ENCODE results near the gene LIN37. TPM values are rescaled to one million over a fixed set of nuclear protein-coding genes. Genes with fewer than 3 reads are reported as not detected.

LIN37 gene
- total RNA-seq, 1 experiment from 2014 or later = 6.4 TPM

- TF ChIP-seq FOXK1 (CRISPR knock-in tag; IDR thresholded peaks at IDR 0.05) (no peak), NR1H2 (CRISPR knock-in tag; IDR thresholded peaks at IDR 0.05) (no peak), OVOL2 (CRISPR knock-in tag; IDR thresholded peaks at IDR 0.05; ENCODE audit: borderline replicate concordance) (no peak), MLX (CRISPR knock-in tag; IDR thresholded peaks at IDR 0.05) (no peak), ZNF671 (CRISPR knock-in tag; IDR thresholded peaks at IDR 0.05) (no peak)
- ChIA-PET CTCF (interaction anchor here (0.6 to 1.0 kb wide), 2 partner anchors 27 to 100 kb away, joined by 3 read pairs; no protein-coding TSS in a partner anchor), POLR2A (interaction anchor here (0.7 kb wide), 1 partner anchor 162 kb away, joined by 3 read pairs; no protein-coding TSS in a partner anchor)
- Mint-ChIP-seq H3K9me3 (no peaks in the 10 kb centered on the region), H3K27ac (no peak overlapping the region), H3K36me3 (peaks cover 28% of the 10 kb centered on the region), H3K27me3 (ENCODE audit: low read depth) (no peaks in the 10 kb centered on the region), H3K4me3 (no peak overlapping the region), H3K4me1 (peaks cover 16% of the 10 kb centered on the region)
- ATAC-seq (no peak), DNase-seq (ENCODE audit: low spot score) (no peak)
These were observed 28.2 kb upstream of the LIN37 start for GRCh38 chr19:35720163-35720524.

DNA sequence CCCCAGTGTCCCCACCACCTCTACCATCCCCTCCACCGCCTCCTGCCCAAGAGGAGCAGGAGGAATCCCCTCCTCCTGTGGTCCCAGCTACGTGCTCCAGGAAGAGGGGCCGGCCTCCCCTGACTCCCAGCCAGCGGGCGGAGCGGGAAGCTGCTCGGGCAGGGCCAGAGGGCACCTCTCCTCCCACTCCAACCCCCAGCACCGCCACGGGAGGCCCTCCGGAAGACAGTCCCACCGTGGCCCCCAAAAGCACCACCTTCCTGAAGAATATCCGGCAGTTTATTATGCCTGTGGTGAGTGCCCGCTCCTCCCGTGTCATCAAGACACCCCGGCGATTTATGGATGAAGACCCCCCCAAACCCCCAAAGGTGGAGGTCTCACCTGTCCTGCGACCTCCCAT, 27.7 kb upstream of the LIN37 start:
- CTCF ChIA-PET = interaction anchor here (0.6 to 1.0 kb wide), 2 partner anchors 28 to 99 kb away, joined by 3 read pairs; no protein-coding TSS in a partner anchor
- no peak overlapping the region for H3K4me3 Mint-ChIP-seq
- ATAC-seq = no peak

DNA sequence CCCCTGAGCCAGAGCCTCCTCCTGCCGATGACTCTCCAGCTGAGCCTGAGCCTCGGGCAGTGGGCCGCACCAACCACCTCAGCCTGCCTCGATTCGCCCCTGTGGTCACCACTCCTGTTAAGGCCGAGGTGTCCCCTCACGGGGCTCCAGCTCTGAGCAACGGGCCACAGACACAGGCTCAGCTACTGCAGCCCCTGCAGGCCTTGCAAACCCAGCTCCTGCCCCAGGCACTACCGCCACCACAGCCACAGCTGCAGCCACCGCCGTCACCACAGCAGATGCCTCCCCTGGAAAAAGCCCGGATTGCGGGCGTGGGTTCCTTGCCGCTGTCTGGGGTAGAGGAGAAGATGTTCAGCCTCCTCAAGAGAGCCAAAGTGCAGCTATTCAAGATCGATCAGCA, 27.0 kb upstream of the LIN37 start:
- Mint-ChIP-seq H3K27ac (no peak overlapping the region), H3K36me3 (peaks cover 41% of the 10 kb centered on the region), H3K27me3 (ENCODE audit: low read depth) (no peaks in the 10 kb centered on the region), H3K9me3 (no peaks in the 10 kb centered on the region), H3K4me3 (no peak overlapping the region), H3K4me1 (peaks cover 6% of the 10 kb centered on the region)
- DNase-seq (ENCODE audit: low spot score) (no peak), ATAC-seq (no peak)
- ChIA-PET CTCF (no interaction called here), POLR2A (no interaction called here)
- TF ChIP-seq, protein P1, sequence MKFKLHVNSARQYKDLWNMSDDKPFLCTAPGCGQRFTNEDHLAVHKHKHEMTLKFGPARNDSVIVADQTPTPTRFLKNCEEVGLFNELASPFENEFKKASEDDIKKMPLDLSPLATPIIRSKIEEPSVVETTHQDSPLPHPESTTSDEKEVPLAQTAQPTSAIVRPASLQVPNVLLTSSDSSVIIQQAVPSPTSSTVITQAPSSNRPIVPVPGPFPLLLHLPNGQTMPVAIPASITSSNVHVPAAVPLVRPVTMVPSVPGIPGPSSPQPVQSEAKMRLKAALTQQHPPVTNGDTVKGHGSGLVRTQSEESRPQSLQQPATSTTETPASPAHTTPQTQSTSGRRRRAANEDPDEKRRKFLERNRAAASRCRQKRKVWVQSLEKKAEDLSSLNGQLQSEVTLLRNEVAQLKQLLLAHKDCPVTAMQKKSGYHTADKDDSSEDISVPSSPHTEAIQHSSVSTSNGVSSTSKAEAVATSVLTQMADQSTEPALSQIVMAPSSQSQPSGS (CRISPR knock-in tag; IDR thresholded peaks at IDR 0.05; ENCODE audit: borderline replicate concordance, low read depth) = no peak
- TF ChIP-seq ZBTB21 (CRISPR knock-in tag; IDR thresholded peaks at IDR 0.05; ENCODE audit: borderline replicate concordance) = no peak
- TF ChIP-seq TP53 (CRISPR knock-in tag; IDR thresholded peaks at IDR 0.05) = no peak
- TF ChIP-seq, protein P2, sequence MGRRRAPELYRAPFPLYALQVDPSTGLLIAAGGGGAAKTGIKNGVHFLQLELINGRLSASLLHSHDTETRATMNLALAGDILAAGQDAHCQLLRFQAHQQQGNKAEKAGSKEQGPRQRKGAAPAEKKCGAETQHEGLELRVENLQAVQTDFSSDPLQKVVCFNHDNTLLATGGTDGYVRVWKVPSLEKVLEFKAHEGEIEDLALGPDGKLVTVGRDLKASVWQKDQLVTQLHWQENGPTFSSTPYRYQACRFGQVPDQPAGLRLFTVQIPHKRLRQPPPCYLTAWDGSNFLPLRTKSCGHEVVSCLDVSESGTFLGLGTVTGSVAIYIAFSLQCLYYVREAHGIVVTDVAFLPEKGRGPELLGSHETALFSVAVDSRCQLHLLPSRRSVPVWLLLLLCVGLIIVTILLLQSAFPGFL (CRISPR knock-in tag; IDR thresholded peaks at IDR 0.05; ENCODE audit: borderline replicate concordance) = no peak
- no peak for TF ChIP-seq ZNF671 (CRISPR knock-in tag; IDR thresholded peaks at IDR 0.05)
- no peak for TF ChIP-seq IRF1 (CRISPR knock-in tag; IDR thresholded peaks at IDR 0.05)
- TF ChIP-seq ZNF138 (CRISPR knock-in tag; conservative IDR thresholded peaks at IDR 0.05) = no peak
- TF ChIP-seq, protein P3, sequence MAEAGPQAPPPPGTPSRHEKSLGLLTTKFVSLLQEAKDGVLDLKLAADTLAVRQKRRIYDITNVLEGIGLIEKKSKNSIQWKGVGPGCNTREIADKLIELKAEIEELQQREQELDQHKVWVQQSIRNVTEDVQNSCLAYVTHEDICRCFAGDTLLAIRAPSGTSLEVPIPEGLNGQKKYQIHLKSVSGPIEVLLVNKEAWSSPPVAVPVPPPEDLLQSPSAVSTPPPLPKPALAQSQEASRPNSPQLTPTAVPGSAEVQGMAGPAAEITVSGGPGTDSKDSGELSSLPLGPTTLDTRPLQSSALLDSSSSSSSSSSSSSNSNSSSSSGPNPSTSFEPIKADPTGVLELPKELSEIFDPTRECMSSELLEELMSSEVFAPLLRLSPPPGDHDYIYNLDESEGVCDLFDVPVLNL (CRISPR knock-in tag; IDR thresholded peaks at IDR 0.05; ENCODE audit: borderline replicate concordance, low read depth) = no peak
- TF ChIP-seq NR1H2 (CRISPR knock-in tag; IDR thresholded peaks at IDR 0.05) = no peak
- TF ChIP-seq ZNF423 (CRISPR knock-in tag; IDR thresholded peaks at IDR 0.05) = no peak
- TF ChIP-seq, protein P4, sequence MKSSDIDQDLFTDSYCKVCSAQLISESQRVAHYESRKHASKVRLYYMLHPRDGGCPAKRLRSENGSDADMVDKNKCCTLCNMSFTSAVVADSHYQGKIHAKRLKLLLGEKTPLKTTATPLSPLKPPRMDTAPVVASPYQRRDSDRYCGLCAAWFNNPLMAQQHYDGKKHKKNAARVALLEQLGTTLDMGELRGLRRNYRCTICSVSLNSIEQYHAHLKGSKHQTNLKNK (CRISPR knock-in tag; IDR thresholded peaks at IDR 0.05) = no peak
- no peak for TF ChIP-seq NR2C2 (CRISPR knock-in tag; IDR thresholded peaks at IDR 0.05)
- no peak for TF ChIP-seq E2F5 (CRISPR knock-in tag; IDR thresholded peaks at IDR 0.05)
- TF ChIP-seq, protein P5, sequence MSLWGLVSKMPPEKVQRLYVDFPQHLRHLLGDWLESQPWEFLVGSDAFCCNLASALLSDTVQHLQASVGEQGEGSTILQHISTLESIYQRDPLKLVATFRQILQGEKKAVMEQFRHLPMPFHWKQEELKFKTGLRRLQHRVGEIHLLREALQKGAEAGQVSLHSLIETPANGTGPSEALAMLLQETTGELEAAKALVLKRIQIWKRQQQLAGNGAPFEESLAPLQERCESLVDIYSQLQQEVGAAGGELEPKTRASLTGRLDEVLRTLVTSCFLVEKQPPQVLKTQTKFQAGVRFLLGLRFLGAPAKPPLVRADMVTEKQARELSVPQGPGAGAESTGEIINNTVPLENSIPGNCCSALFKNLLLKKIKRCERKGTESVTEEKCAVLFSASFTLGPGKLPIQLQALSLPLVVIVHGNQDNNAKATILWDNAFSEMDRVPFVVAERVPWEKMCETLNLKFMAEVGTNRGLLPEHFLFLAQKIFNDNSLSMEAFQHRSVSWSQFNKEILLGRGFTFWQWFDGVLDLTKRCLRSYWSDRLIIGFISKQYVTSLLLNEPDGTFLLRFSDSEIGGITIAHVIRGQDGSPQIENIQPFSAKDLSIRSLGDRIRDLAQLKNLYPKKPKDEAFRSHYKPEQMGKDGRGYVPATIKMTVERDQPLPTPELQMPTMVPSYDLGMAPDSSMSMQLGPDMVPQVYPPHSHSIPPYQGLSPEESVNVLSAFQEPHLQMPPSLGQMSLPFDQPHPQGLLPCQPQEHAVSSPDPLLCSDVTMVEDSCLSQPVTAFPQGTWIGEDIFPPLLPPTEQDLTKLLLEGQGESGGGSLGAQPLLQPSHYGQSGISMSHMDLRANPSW (CRISPR knock-in tag; conservative IDR thresholded peaks at IDR 0.05; ENCODE audit: low read depth) = no peak

More for the DNA sequence above, 27.7 kb upstream of the LIN37 start:
- Mint-ChIP-seq H3K9me3 (no peaks in the 10 kb centered on the region), H3K27ac (no peak overlapping the region), H3K4me1 (peaks cover 13% of the 10 kb centered on the region), H3K27me3 (ENCODE audit: low read depth) (no peaks in the 10 kb centered on the region), H3K36me3 (peaks cover 33% of the 10 kb centered on the region)
- no peak for DNase-seq (ENCODE audit: low spot score)
- POLR2A ChIA-PET = interaction anchor here (0.7 kb wide), 1 partner anchor 163 kb away, joined by 3 read pairs; no protein-coding TSS in a partner anchor
- no peak for TF ChIP-seq ELF4 (CRISPR knock-in tag; IDR thresholded peaks at IDR 0.05; ENCODE audit: low read depth)
- no peak for TF ChIP-seq NR2C2 (CRISPR knock-in tag; IDR thresholded peaks at IDR 0.05)
